HEK293T (cell line): ENCODE data around the gene TMEM204.

ENCODE experiments used
- ELF4 ChIP-seq: fragments of 450-650 bp; IDR thresholded peaks from 2 replicates; pipeline ENCODE4 v1.6.1; 2017; ENCODE audit warnings: antibody characterized with exemption
- FOXK2 ChIP-seq: fragments of 450-650 bp; IDR thresholded peaks from 2 replicates; pipeline ENCODE4 v1.6.1; 2016; ENCODE audit warnings: mild to moderate bottlenecking
- LEF1 ChIP-seq: fragments of 450-650 bp; IDR thresholded peaks from 2 replicates; pipeline ENCODE4 v1.6.1; 2017; ENCODE audit warnings: mild to moderate bottlenecking, borderline replicate concordance
- NFRKB ChIP-seq: fragments of 450-650 bp; IDR thresholded peaks from 2 replicates; pipeline ENCODE4 v1.6.1; 2016; ENCODE audit warnings: mild to moderate bottlenecking, moderate library complexity

DNA sequence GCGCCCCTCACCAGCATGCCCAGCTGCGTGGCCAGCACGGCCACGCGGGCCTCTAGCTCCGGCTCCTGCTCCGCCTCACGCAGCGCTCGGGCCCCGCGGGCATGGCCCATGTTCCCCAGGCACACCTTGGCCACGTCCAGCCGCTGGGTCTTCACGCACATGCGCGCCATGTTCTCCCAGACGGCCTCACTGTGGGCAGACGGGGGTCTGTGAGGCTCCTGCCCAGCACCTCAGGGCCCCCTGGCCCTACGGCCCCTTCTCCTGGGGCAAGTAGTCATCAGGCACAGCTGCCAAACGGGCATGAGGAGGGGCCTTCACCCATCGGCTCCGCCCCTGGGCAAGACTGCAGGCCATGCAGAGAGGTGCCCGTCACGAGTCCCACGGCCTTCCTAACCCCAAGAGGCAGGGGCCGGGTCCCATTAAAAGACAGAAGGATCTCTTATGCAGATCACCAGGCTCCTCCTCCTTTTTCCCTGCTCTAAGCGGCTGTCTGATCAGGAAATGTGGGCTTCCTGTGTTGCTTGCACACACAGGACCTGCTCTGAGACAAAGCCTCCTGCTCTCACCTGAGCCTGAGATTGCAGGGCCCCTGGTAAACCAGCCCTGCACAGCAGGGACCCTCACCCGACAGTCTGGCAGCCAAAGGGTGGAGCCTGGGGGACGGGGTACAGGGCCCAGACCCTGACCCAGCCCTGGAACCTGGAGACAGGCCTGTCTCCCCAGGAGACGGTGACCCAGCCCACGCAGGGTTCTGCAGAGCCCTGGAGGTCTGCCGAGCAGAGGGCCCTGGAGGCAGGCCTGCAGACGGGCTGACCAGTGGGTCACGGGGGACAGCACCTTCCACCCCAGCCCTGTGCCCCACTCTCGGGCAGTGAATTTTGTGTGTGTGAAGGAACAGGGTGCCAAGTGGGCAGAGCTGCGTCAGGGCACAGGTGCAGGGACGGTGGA, 6.6 kb upstream of the TMEM204 start:
- no peak for TF ChIP-seq FOXK2
- TF ChIP-seq ELF4 = no peak
- TF ChIP-seq LEF1 = no peak
- no peak for TF ChIP-seq NFRKB
